Measurements from ENCODE around the gene PRKN. TPM values are rescaled to one million over a fixed set of nuclear protein-coding genes. Genes with fewer than 3 reads are reported as not detected.

The PRKN gene
- total RNA-seq, 1 donor from 2014 or later, result 2.8 TPM

DNA sequence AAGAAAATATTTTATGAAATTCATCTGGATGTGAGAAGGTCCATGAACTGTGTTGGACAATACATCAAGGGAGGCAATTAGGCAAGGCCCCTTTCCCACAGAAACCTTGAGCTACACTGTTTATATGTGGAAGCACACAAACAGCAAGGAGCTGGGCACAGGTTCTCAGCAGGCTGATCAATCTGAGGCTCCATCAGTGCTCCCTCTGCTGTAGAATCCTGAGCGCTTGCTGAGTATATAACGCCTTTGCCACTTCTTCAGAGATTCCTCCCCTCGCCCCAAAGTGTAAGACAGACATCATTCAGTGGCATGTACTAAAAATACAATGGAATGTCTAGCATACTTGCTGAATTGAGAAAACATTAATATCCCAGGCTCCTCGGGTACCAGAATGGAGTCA lies 146.9 kb downstream of the PRKN start:
- no peaks in the 10 kb centered on the region for H3K9me3 Mint-ChIP-seq
- H3K36me3 Mint-ChIP-seq, result no peaks in the 10 kb centered on the region

DNA sequence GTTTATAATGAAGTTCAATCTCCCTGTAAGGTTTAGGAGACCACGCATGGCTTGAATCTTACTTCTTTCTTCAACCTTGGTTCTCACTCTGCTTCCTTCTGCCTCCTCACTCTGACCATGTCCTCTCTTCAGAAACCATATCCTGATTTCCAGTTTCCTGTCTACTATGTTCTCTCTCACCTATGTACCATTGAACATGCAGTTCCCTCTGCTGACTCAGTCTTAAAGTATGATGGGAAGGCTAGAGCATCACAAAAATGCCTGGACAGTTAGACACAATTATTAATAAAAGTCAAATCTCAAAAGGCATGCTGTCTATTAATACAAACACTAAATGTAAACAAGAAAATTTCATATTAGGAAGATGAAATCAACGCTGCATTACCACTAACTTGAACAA lies 151.6 kb downstream of the PRKN start:
- Mint-ChIP-seq H3K27me3 (ENCODE audit: insufficient read depth, low read depth) (no peaks in the 10 kb centered on the region), H3K4me3 (no peak overlapping the region), H3K4me1 (peaks cover 3% of the 10 kb centered on the region), H3K27ac (no peak overlapping the region), H3K36me3 (no peaks in the 10 kb centered on the region), H3K9me3 (no peaks in the 10 kb centered on the region)
- no peak overlapping the region for H2AFZ ChIP-seq (replicated peaks)
- no peak overlapping the region for H3K4me3 ChIP-seq
- no peaks in the 10 kb centered on the region for H3K9me3 ChIP-seq (ENCODE audit: low read depth)
- no peaks in the 10 kb centered on the region for H3K4me1 ChIP-seq
- H3K9ac ChIP-seq, result no peak overlapping the region
- TF ChIP-seq EZH2phosphoT487 (IDR thresholded peaks at IDR 0.05) (no peak), EZH2 (IDR thresholded peaks at IDR 0.05) (no peak)
- TF ChIP-seq, protein P1, sequence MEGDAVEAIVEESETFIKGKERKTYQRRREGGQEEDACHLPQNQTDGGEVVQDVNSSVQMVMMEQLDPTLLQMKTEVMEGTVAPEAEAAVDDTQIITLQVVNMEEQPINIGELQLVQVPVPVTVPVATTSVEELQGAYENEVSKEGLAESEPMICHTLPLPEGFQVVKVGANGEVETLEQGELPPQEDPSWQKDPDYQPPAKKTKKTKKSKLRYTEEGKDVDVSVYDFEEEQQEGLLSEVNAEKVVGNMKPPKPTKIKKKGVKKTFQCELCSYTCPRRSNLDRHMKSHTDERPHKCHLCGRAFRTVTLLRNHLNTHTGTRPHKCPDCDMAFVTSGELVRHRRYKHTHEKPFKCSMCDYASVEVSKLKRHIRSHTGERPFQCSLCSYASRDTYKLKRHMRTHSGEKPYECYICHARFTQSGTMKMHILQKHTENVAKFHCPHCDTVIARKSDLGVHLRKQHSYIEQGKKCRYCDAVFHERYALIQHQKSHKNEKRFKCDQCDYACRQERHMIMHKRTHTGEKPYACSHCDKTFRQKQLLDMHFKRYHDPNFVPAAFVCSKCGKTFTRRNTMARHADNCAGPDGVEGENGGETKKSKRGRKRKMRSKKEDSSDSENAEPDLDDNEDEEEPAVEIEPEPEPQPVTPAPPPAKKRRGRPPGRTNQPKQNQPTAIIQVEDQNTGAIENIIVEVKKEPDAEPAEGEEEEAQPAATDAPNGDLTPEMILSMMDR (IDR thresholded peaks at IDR 0.05), result no peak
- no peaks in the 10 kb centered on the region for H4K20me1 ChIP-seq (ENCODE audit: low read depth)
- no peaks in the 10 kb centered on the region for H3K36me3 ChIP-seq
- H3K27ac ChIP-seq, result no peak overlapping the region
- DNase-seq (ENCODE audit: low spot score), result no peak
- no peaks in the 10 kb centered on the region for H3K27me3 ChIP-seq
- H3F3A ChIP-seq (ENCODE audit: low read depth), result no peaks in the 10 kb centered on the region
- H3K79me2 ChIP-seq (ENCODE audit: low read depth), result no peaks in the 10 kb centered on the region
- no peak overlapping the region for H3K4me2 ChIP-seq

More for the DNA sequence above, 146.9 kb downstream of the PRKN start:
- no peak overlapping the region for H3K9ac ChIP-seq
- H3K79me2 ChIP-seq (ENCODE audit: low read depth), result no peaks in the 10 kb centered on the region
- no peaks in the 10 kb centered on the region for H4K20me1 ChIP-seq (ENCODE audit: low read depth)
- H3K36me3 ChIP-seq, result no peaks in the 10 kb centered on the region
- H3K4me1 ChIP-seq, result no peaks in the 10 kb centered on the region
- H3K4me3 ChIP-seq, result no peak overlapping the region
- H2AFZ ChIP-seq (replicated peaks), result no peak overlapping the region
- no peaks in the 10 kb centered on the region for H3K27me3 Mint-ChIP-seq (ENCODE audit: insufficient read depth, low read depth)
- no peak overlapping the region for H3K4me3 Mint-ChIP-seq
- TF ChIP-seq, protein P1 (IDR thresholded peaks at IDR 0.05), result peak; percentile 17
- TF ChIP-seq EZH2phosphoT487 (IDR thresholded peaks at IDR 0.05), result no peak
- DNase-seq (ENCODE audit: low spot score), result peak; percentile 34
- H3K4me2 ChIP-seq, result no peak overlapping the region
- no peaks in the 10 kb centered on the region for H3F3A ChIP-seq (ENCODE audit: low read depth)
- no peak overlapping the region for H3K27ac Mint-ChIP-seq
- peaks cover 12% of the 10 kb centered on the region for H3K4me1 Mint-ChIP-seq
- H3K27me3 ChIP-seq, result no peaks in the 10 kb centered on the region
- H3K9me3 ChIP-seq (ENCODE audit: low read depth), result no peaks in the 10 kb centered on the region
- no peak overlapping the region for H3K27ac ChIP-seq

DNA sequence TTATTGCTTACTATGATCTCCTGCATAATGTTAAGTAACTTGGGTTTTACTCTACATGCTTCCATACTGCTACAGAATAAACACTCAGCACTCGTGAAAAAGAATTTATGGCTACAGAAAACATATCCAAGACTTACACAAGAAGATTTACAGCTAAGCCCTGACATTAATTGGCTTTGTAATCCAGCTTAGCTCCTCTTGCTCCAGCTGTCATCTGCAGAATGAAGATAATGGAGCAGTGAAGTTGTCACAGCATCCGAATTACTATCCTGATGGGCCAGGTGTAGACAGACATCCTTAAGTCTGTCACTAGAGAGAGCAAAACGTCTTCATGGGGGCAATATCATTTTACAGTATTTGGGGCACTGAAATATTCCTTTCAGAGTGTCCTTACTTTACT lies 155.3 kb downstream of the PRKN start:
- no peak overlapping the region for H3K27ac ChIP-seq
- no peak overlapping the region for H3K4me3 Mint-ChIP-seq
- H3K27ac Mint-ChIP-seq, result no peak overlapping the region

More for the DNA sequence above, 155.3 kb downstream of the PRKN start:
- H3K4me1 ChIP-seq, result no peaks in the 10 kb centered on the region
- H3K36me3 ChIP-seq, result no peaks in the 10 kb centered on the region
- H3K4me1 Mint-ChIP-seq, result no peaks in the 10 kb centered on the region
- no peaks in the 10 kb centered on the region for H3F3A ChIP-seq (ENCODE audit: low read depth)
- H3K9me3 Mint-ChIP-seq, result peaks cover 7% of the 10 kb centered on the region
- no peaks in the 10 kb centered on the region for H3K9me3 ChIP-seq (ENCODE audit: low read depth)
- DNase-seq (ENCODE audit: low spot score), result no peak
- TF ChIP-seq, protein P1 (IDR thresholded peaks at IDR 0.05), result no peak
- TF ChIP-seq EZH2phosphoT487 (IDR thresholded peaks at IDR 0.05) (no peak), EZH2 (IDR thresholded peaks at IDR 0.05) (no peak)
- H3K4me3 ChIP-seq, result no peak overlapping the region
- H3K9ac ChIP-seq, result no peak overlapping the region
- H3K27me3 Mint-ChIP-seq (ENCODE audit: insufficient read depth, low read depth), result no peaks in the 10 kb centered on the region
- no peaks in the 10 kb centered on the region for H4K20me1 ChIP-seq (ENCODE audit: low read depth)
- no peak overlapping the region for H2AFZ ChIP-seq (replicated peaks)
- no peak overlapping the region for H3K4me2 ChIP-seq
- H3K36me3 Mint-ChIP-seq, result peaks cover 1% of the 10 kb centered on the region
- H3K27me3 ChIP-seq, result no peaks in the 10 kb centered on the region
- no peaks in the 10 kb centered on the region for H3K79me2 ChIP-seq (ENCODE audit: low read depth)

Measured in neural progenitor cell (in vitro differentiated cells).